Measurements from ENCODE around the gene EXTL2.

- TF ChIP-seq EZH2 (IDR thresholded peaks at IDR 0.05; ENCODE audit: low read length) (no peak), CTCF (optimal IDR thresholded peaks at IDR 0.05 in 1 of 3, IDR thresholded peaks at IDR 0.05 in 1 of 3, conservative IDR thresholded peaks at IDR 0.05 in 1 of 3; ENCODE audit: extremely low read depth in 1 of 3, insufficient read depth in 2 of 3, low read length in 3 of 3) (no peak)
Observed at GRCh38 chr1:100903777-100904176, 9.1 kb upstream of the EXTL2 start.
